ENCODE measurements around the gene FITM1. TPM values are rescaled to one million over a fixed set of nuclear protein-coding genes. Genes with fewer than 3 reads are reported as not detected.

Gene FITM1
- total RNA-seq, 4 donors from 2014 or later = 0.68 TPM; not detected in 3

DNA sequence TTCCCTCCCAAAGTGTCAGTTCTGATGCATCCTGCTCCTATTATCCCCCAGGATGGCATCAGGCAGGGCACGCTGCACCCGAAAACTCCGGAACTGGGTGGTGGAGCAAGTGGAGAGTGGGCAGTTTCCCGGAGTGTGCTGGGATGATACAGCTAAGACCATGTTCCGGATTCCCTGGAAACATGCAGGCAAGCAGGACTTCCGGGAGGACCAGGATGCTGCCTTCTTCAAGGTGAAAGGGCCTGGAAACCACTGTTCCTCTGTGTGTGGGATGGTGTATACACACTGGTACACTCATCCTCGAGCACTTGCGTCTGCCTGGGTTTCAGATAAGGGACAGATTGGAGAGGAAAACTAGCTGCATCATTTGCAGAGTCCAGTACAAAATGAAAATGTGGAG is 31.6 kb downstream of the FITM1 start:
- TF ChIP-seq, protein P1, sequence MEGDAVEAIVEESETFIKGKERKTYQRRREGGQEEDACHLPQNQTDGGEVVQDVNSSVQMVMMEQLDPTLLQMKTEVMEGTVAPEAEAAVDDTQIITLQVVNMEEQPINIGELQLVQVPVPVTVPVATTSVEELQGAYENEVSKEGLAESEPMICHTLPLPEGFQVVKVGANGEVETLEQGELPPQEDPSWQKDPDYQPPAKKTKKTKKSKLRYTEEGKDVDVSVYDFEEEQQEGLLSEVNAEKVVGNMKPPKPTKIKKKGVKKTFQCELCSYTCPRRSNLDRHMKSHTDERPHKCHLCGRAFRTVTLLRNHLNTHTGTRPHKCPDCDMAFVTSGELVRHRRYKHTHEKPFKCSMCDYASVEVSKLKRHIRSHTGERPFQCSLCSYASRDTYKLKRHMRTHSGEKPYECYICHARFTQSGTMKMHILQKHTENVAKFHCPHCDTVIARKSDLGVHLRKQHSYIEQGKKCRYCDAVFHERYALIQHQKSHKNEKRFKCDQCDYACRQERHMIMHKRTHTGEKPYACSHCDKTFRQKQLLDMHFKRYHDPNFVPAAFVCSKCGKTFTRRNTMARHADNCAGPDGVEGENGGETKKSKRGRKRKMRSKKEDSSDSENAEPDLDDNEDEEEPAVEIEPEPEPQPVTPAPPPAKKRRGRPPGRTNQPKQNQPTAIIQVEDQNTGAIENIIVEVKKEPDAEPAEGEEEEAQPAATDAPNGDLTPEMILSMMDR (IDR thresholded peaks at IDR 0.05; ENCODE audit: low read depth) = no peak

GRCh38 chr14:24164518-24164991 is 34.1 kb downstream of the FITM1 start:
- TF ChIP-seq, protein P1 (IDR thresholded peaks at IDR 0.05; ENCODE audit: low read depth) = no peak

DNA sequence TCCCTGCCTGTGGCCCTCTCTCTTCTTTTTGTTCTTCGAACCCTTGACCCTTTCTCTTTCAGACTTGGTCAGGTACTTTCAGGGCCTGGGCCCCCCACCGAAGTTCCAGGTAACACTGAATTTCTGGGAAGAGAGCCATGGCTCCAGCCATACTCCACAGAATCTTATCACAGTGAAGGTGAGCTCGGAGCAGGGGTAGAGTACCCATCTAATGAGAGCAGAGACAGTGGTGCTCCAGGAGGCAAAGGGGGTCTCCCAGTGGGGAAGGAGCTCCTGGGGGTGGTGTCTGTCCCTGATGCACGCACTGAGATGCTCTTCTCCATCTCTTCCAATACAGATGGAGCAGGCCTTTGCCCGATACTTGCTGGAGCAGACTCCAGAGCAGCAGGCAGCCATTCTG is 35.3 kb downstream of the FITM1 start:
- TF ChIP-seq, protein P1 (IDR thresholded peaks at IDR 0.05; ENCODE audit: low read depth) = no peak

DNA sequence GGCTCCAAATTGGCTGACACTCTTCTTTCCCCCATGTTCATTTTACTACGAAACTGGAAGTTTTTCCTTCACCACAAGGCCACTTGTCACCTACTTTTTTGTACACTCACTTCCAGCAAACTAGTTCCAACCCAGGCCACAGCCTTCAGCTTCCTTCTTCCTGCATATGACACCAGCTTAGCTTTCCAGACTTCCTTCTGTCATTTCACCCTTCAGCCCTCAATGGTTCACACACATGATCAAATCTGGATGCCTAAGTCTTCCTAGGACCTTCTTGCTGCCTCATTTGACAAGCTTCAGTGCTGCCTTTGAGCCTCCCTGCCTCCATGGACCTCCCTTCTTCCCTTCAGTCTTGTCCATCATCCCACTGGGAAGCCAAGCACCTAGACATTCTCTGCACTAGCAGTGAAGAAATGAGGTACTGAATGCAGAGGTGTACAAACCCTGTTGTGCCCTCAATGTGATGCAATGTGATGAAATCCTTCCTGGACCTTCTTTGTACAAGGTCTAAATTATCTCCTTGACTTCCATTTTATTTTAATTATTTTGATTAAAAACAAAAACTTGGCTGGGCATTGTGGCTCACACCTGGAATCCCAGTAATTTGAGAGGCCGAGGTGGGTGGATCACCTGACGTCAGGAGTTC is 37.1 kb downstream of the FITM1 start:
- TF ChIP-seq, protein P1 (IDR thresholded peaks at IDR 0.05; ENCODE audit: low read depth) = no peak

DNA sequence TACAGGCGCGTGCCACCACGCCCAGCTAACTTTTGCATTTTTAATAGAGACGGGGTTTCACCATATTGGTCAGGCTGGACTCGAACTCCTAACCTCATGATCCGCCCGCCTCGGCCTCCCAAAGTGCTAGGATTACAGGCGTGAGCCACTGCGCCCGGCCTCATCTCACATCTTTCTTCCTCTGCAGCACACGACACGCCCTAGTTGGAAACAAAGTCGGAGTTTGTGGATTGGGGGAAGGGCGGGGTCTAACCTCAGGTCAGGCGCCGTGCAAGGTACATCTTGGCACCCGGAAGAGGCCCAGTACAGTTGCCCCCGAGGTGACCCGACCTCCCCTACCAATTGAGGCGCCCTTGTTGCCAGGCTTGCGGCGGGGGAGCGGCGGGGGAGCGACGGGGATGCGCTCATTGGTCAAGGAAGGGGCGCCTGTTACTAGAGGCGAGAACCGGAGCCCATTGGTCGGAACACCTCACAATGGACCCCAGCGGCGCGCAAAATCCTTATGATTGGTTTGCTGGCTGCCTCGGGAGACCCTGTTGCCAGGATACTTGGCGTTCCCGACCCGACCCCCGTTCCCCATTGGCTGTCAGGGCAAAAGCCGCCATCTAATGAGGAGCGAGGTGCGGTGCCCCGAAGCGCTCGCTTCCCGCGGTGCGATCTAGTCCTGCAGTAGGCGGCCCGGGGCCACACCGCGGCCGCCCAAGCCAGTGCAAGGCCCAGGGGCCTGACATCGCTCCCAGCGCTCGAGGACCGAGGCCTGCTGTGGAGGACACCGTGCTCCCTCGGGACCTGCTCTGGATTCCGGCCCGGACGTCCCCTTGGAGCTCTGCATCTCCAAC is 41.2 kb downstream of the FITM1 start, which contains the start of gene REC8:
Gene REC8 (plus strand): TSS at position 659 of the 839 bp plus-strand sequence. CDS start 473 bp downstream, outside the sequence.
- TF ChIP-seq, protein P1 (IDR thresholded peaks at IDR 0.05; ENCODE audit: low read depth) = no peak

DNA sequence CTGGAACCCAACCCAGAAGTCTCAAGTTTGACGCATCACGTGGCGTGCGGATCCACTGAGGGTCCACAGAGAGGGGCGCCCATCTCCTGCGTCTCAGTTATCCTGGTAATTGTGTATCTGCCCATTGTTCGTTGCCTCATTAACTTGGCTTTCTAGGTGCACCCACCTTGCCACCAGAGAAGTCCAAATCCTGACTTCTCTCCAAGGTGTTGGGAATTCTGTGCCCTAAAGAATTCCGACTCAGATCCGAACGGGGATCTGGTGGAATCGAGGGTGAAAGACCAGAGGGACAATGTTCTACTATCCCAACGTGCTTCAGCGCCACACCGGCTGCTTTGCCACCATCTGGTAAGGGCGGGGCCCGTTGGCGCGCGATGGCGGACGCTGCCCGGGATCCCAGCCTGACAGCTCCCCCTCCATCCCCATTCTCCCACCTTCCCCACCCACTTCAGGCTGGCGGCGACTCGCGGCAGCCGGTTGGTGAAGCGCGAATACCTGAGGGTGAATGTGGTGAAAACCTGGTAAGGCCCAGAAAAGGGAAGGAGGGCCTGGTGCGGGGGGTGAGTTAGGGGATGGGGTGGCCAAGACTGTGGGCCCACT is 41.9 kb downstream of the FITM1 start:
- TF ChIP-seq, protein P1 (IDR thresholded peaks at IDR 0.05; ENCODE audit: low read depth) = no peak

DNA sequence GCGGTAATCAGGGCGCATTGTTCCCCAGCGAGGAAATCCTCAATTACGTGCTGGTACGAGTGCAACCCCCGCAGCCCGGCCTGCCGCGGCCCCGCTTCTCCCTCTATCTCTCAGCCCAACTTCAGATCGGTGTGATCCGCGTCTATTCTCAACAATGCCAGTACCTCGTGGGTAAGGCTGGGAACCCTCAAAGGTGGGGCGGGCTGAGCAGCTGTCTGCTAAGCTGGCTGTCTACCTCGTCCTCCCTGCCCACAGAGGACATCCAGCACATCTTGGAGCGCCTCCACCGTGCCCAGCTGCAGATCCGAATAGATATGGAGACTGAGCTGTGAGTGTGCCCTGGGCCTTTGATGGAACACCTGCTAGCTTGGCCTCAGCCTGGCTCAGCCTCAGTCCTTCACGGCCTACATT is 42.4 kb downstream of the FITM1 start:
- TF ChIP-seq, protein P1 (IDR thresholded peaks at IDR 0.05; ENCODE audit: low read depth) = no peak

Data from subcutaneous adipose tissue (tissue), 4 donors.